ENCODE results near the gene ABCB10. TPM values are rescaled to one million over a fixed set of nuclear protein-coding genes. Genes with fewer than 3 reads are reported as not detected.

The ABCB10 gene
- 23.1 and 24.7 TPM in 2 replicates for total RNA-seq

GRCh38 chr1:229558460-229559335 lies at the start of gene ABCB10:
TSS of gene ABCB10 (minus strand) at chr1:229558707. CDS start at chr1:229558652, 55 bp downstream.

GRCh38 chr1:229507951-229508822 lies 50.3 kb downstream of the ABCB10 start, which contains the start of gene NUP133:
TSS of gene NUP133 (minus strand) at chr1:229508341. CDS start at chr1:229508249, 92 bp downstream.

Other genes starting within 250 kb of the ABCB10 start
- 5.8 and 5.9 TPM in 2 replicates for gene CCSAP, start 215.7 kb downstream of the ABCB10 start, total RNA-seq
- gene ACTA1, start 124.6 kb downstream of the ABCB10 start, total RNA-seq: not detected in 2 replicates
- gene NUP133, start 50.4 kb downstream of the ABCB10 start, total RNA-seq: 25.8 and 27.3 TPM in 2 replicates
- gene TAF5L, start 67.4 kb upstream of the ABCB10 start, total RNA-seq: 17.9 and 20.2 TPM in 2 replicates
- gene URB2, start 67.5 kb upstream of the ABCB10 start, total RNA-seq: 10.1 and 13.9 TPM in 2 replicates

Data from mammary microvascular endothelial cell (primary cell).